SU-DHL-6 (cell line): ENCODE results near the gene KCNK2.

Experiments used
- H2AFZ ChIP-seq: fragments of 200-600 bp; sonication (generic); 2 replicates; pipeline ENCODE4 v1.6.1; 2014; ENCODE audit warnings: low read depth, mild to moderate bottlenecking, moderate library complexity, mixed read lengths, antibody characterized with exemption, low read length; ENCODE audit not compliant: severe bottlenecking
- H3F3A ChIP-seq: fragments of 200-600 bp; shearing (Covaris generic); 2 replicates; pipeline ENCODE4 v1.6.0; 2016; ENCODE audit warnings: antibody characterized with exemption, mild to moderate bottlenecking; ENCODE audit not compliant: insufficient read depth
- H3K27ac ChIP-seq: fragments of 200-600 bp; sonication (generic); 2 replicates; pipeline ENCODE4 v1.5.1; 2016; ENCODE audit warnings: low read depth, mild to moderate bottlenecking, low read length, moderate library complexity, mixed read lengths
- H3K27me3 ChIP-seq: fragments of 200-600 bp; sonication (generic), shearing (Covaris generic); 2 replicates; pipeline ENCODE4 v1.6.0; 2014; ENCODE audit warnings: mild to moderate bottlenecking, low read length
- H3K36me3 ChIP-seq: fragments of 200-600 bp; sonication (generic); 2 replicates; pipeline ENCODE4 v1.6.1; 2014; ENCODE audit warnings: mild to moderate bottlenecking, low read length, mixed read lengths
- H3K4me2 ChIP-seq: fragments of 300-600, 200-600 bp; shearing (Covaris generic), sonication (generic); 2 replicates; pipeline ENCODE4 v1.6.0; 2014; ENCODE audit warnings: low read length, low read depth, mild to moderate bottlenecking; ENCODE audit not compliant: poor library complexity, severe bottlenecking
- H3K4me3 ChIP-seq: fragments of 200-600 bp; sonication (generic); 2 replicates; pipeline ENCODE4 v1.5.1; 2014; ENCODE audit warnings: antibody characterized with exemption, low read length, mild to moderate bottlenecking, mixed read lengths; ENCODE audit not compliant: insufficient read depth, poor library complexity, severe bottlenecking
- H3K79me2 ChIP-seq: fragments of 200-600 bp; sonication (generic); 2 replicates; pipeline ENCODE4 v1.6.1; 2014; ENCODE audit warnings: mild to moderate bottlenecking, low read length, moderate library complexity; ENCODE audit not compliant: insufficient read depth
- H3K9ac ChIP-seq: fragments of 200-600 bp; sonication (generic); 2 replicates; pipeline ENCODE4 v1.7.0; 2014; ENCODE audit warnings: mild to moderate bottlenecking, low read length
- H3K9me2 ChIP-seq: fragments of 200-600 bp; sonication (generic); replicated peaks from 2 replicates; pipeline ENCODE4 v1.6.1; 2014; ENCODE audit warnings: low read length; ENCODE audit not compliant: insufficient read depth
- H3K9me3 ChIP-seq: fragments of 200-600 bp; sonication (generic); 2 replicates; pipeline ENCODE4 v1.6.1; 2014; ENCODE audit warnings: low read length, mixed read lengths; ENCODE audit not compliant: insufficient read depth
- H4K20me1 ChIP-seq: fragments of 200-600 bp; sonication (generic); 2 replicates; pipeline ENCODE4 v1.6.1; 2014; ENCODE audit warnings: low read depth, mild to moderate bottlenecking, antibody characterized with exemption, low read length, moderate library complexity, mixed read lengths
- EZH2phosphoT487 ChIP-seq: fragments of 200-600 bp; sonication (generic), shearing (Covaris generic); conservative IDR thresholded peaks from 2 replicates; pipeline ENCODE4 v1.6.1; 2018; ENCODE audit warnings: mild to moderate bottlenecking, antibody characterized with exemption, low read length, moderate library complexity, mixed read lengths
- TF ChIP-seq, protein P1 (sequence below): fragments of 200-600 bp; sonication (generic); IDR thresholded peaks from one replicate; pipeline ENCODE4 v1.5.1; 2017; ENCODE audit warnings: antibody characterized with exemption, mild to moderate bottlenecking, low read length, moderate library complexity; ENCODE audit not compliant: insufficient read depth, poor library complexity, severe bottlenecking

KCNK2 gene

DNA sequence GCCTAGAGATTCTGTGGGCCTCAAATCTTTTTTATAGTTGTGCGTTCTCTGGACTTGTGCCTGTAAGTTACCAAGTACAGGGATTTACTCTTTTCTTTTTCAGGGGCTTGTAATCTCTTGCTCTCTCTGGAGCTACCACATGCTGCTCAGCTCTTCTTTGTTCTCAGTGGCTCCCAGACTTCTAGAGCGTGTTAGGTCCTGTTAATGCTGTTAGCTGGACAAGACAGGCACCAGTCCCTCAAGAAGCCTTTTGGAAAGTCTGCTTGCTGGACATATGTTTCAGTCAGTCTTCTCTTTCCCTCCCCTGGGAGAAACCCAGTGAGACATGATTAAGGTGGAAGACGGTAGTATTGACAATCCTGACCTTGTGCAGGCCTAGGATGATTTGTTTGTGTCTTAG, 29.4 kb downstream of the KCNK2 start:
- no peaks in the 10 kb centered on the region for H3K36me3 ChIP-seq
- no peak overlapping the region for H2AFZ ChIP-seq
- no peak overlapping the region for H3K27ac ChIP-seq
- H3K4me3 ChIP-seq, result no peak overlapping the region
- no peak for TF ChIP-seq EZH2phosphoT487
- TF ChIP-seq, protein P1, sequence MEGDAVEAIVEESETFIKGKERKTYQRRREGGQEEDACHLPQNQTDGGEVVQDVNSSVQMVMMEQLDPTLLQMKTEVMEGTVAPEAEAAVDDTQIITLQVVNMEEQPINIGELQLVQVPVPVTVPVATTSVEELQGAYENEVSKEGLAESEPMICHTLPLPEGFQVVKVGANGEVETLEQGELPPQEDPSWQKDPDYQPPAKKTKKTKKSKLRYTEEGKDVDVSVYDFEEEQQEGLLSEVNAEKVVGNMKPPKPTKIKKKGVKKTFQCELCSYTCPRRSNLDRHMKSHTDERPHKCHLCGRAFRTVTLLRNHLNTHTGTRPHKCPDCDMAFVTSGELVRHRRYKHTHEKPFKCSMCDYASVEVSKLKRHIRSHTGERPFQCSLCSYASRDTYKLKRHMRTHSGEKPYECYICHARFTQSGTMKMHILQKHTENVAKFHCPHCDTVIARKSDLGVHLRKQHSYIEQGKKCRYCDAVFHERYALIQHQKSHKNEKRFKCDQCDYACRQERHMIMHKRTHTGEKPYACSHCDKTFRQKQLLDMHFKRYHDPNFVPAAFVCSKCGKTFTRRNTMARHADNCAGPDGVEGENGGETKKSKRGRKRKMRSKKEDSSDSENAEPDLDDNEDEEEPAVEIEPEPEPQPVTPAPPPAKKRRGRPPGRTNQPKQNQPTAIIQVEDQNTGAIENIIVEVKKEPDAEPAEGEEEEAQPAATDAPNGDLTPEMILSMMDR, result no peak
- no peaks in the 10 kb centered on the region for H3K79me2 ChIP-seq
- H3K9me3 ChIP-seq, result no peaks in the 10 kb centered on the region
- no peaks in the 10 kb centered on the region for H3F3A ChIP-seq
- no peak overlapping the region for H3K9ac ChIP-seq
- H3K4me2 ChIP-seq, result no peak overlapping the region
- no peaks in the 10 kb centered on the region for H3K9me2 ChIP-seq
- H3K27me3 ChIP-seq, result no peaks in the 10 kb centered on the region
- H4K20me1 ChIP-seq, result no peaks in the 10 kb centered on the region

GRCh38 chr1:215113776-215114153, 31.2 kb downstream of the KCNK2 start:
- H3K4me3 ChIP-seq, result no peak overlapping the region
- H3K4me2 ChIP-seq, result no peak overlapping the region
- no peak overlapping the region for H3K27ac ChIP-seq
- no peaks in the 10 kb centered on the region for H3K9me3 ChIP-seq
- no peak overlapping the region for H2AFZ ChIP-seq
- no peaks in the 10 kb centered on the region for H3K36me3 ChIP-seq
- no peaks in the 10 kb centered on the region for H3F3A ChIP-seq
- no peak overlapping the region for H3K9ac ChIP-seq
- H3K9me2 ChIP-seq, result no peaks in the 10 kb centered on the region
- TF ChIP-seq, protein P1, result no peak
- no peak for TF ChIP-seq EZH2phosphoT487
- H3K27me3 ChIP-seq, result no peaks in the 10 kb centered on the region
- H4K20me1 ChIP-seq, result no peaks in the 10 kb centered on the region
- no peaks in the 10 kb centered on the region for H3K79me2 ChIP-seq

DNA sequence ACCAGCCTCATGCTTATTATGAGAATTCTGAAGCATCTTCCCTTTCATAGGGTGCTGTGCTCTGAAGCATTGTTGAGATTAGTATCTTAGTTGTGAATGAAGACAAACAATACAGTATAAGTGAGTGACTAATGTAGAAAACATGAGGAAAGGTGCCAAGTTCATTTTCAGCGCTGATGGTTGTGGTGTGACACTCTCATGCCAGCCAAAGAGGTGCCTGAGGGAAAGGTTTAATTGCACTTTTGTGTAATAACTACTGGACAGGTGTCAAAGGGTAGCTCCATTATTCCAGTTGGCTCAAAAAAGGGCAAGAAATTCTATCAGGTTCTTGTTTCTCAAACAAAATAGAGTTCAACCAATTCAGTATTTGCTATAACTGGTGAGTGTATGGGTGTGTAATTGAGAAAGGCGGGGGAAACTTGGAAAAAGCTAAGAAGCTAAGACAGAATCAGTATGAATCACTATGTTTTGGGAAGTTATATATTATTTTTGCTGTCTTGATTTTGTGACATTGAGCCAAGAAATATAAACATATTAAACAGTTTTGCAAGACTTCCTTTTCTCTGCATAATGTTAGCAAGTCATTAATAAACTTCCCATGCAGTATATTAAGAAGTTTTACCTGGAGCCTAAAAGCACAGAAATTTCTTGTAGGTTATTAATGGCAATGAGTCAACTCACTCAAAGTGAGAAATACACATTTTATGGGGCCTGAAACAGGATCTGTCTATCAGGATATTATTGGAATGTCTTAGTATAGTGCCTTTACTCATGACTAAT, 31.8 kb downstream of the KCNK2 start:
- H3K4me3 ChIP-seq, result no peak overlapping the region
- H3K36me3 ChIP-seq, result no peaks in the 10 kb centered on the region
- H3K27ac ChIP-seq, result no peak overlapping the region
- no peaks in the 10 kb centered on the region for H3K9me3 ChIP-seq
- H3K79me2 ChIP-seq, result no peaks in the 10 kb centered on the region
- TF ChIP-seq, protein P1, result no peak
- TF ChIP-seq EZH2phosphoT487, result no peak
- no peaks in the 10 kb centered on the region for H4K20me1 ChIP-seq
- H3K27me3 ChIP-seq, result no peaks in the 10 kb centered on the region
- no peak overlapping the region for H3K4me2 ChIP-seq
- H3K9me2 ChIP-seq, result no peaks in the 10 kb centered on the region
- H2AFZ ChIP-seq, result no peak overlapping the region
- no peak overlapping the region for H3K9ac ChIP-seq
- H3F3A ChIP-seq, result no peaks in the 10 kb centered on the region
